Neural progenitor cell (in vitro differentiated cells): ENCODE results near the gene JAZF1. TPM values are rescaled to one million over a fixed set of nuclear protein-coding genes. Genes with fewer than 3 reads are reported as not detected.

ENCODE experiments used
- DNase-seq: peaks from one replicate; pipeline ENCODE4 v3.0.0-alpha.2; 2016; ENCODE audit warnings: low spot score
- H2AFZ ChIP-seq: fragments of 200-600 bp; sonication (generic); replicated peaks from 2 replicates; pipeline ENCODE4 v1.6.1; 2016; ENCODE audit warnings: antibody characterized with exemption
- H3F3A ChIP-seq: fragments of 200-600 bp; sonication (generic); 2 replicates; pipeline ENCODE4 v1.6.1; 2016; ENCODE audit warnings: antibody characterized with exemption, low read depth
- H3K27ac ChIP-seq: fragments of 200-600 bp; sonication (generic); 2 replicates; pipeline ENCODE4 v1.5.1; 2016; ENCODE audit warnings: mild to moderate bottlenecking
- H3K27me3 ChIP-seq: fragments of 200-600 bp; sonication (generic); 2 replicates; pipeline ENCODE4 v1.6.1; 2016; ENCODE audit warnings: mild to moderate bottlenecking, moderate library complexity
- H3K36me3 ChIP-seq: fragments of 200-600 bp; sonication (generic); 2 replicates; pipeline ENCODE4 v1.5.1; 2016
- H3K4me1 ChIP-seq: fragments of 200-600 bp; sonication (generic); 2 replicates; pipeline ENCODE4 v1.6.1; 2016; ENCODE audit warnings: mixed run types
- H3K4me2 ChIP-seq: fragments of 200-600 bp; sonication (generic); 2 replicates; pipeline ENCODE4 v1.6.1; 2016
- H3K4me3 ChIP-seq: fragments of 200-600 bp; sonication (generic); 2 replicates; pipeline ENCODE4 v1.5.1; 2016
- H3K79me2 ChIP-seq: fragments of 200-600 bp; sonication (generic); 2 replicates; pipeline ENCODE4 v1.6.1; 2016; ENCODE audit warnings: low read depth
- H3K9ac ChIP-seq: fragments of 200-600 bp; sonication (generic); 2 replicates; pipeline ENCODE4 v1.6.1; 2016
- H3K9me3 ChIP-seq: fragments of 200-600 bp; sonication (generic); 2 replicates; pipeline ENCODE4 v1.5.1; 2016; ENCODE audit warnings: low read depth
- H4K20me1 ChIP-seq: fragments of 200-600 bp; sonication (generic); 2 replicates; pipeline ENCODE4 v1.6.1; 2016; ENCODE audit warnings: low read depth
- H3K27ac Mint-ChIP-seq: 3 replicates; pipeline ENCODE4 v1.8.0; 2021; ENCODE audit warnings: mixed read lengths
- H3K27me3 Mint-ChIP-seq: 2 replicates; pipeline ENCODE4 v1.8.0; 2022; ENCODE audit warnings: low read depth, mild to moderate bottlenecking, inconsistent platforms, moderate library complexity, mixed read lengths; ENCODE audit not compliant: insufficient read depth
- H3K36me3 Mint-ChIP-seq: 3 replicates; pipeline ENCODE4 v1.8.0; 2021; ENCODE audit warnings: mixed read lengths
- H3K4me1 Mint-ChIP-seq: 3 replicates; pipeline ENCODE4 v1.8.0; 2021; ENCODE audit warnings: mixed read lengths
- H3K4me3 Mint-ChIP-seq: 3 replicates; pipeline ENCODE4 v1.8.0; 2021; ENCODE audit warnings: mild to moderate bottlenecking, moderate library complexity, mixed read lengths
- H3K9me3 Mint-ChIP-seq: 3 replicates; pipeline ENCODE4 v1.8.0; 2020; ENCODE audit warnings: mixed read lengths
- CTCF ChIP-seq: fragments of 200-600 bp; sonication (generic); IDR thresholded peaks from 2 replicates; pipeline ENCODE4 v1.5.1; 2017; ENCODE audit warnings: antibody characterized with exemption, mild to moderate bottlenecking
- EZH2 ChIP-seq: fragments of 200-600 bp; sonication (generic); IDR thresholded peaks from 2 replicates; pipeline ENCODE4 v1.6.1; 2017; ENCODE audit warnings: antibody characterized with exemption, mild to moderate bottlenecking, moderate library complexity
- EZH2phosphoT487 ChIP-seq: fragments of 200-600 bp; sonication (generic); IDR thresholded peaks from 2 replicates; pipeline ENCODE4 v1.6.1; 2017; ENCODE audit warnings: antibody characterized with exemption
- total RNA-seq: library from RNA; depleted of rRNA; stranded (reverse); fragments of >200 nt; gene quantifications from 2 replicates; pipeline ENCODE4 v1.2.3, GENCODE V29; 2015; ENCODE audit warnings: low replicate concordance

The JAZF1 gene
- total RNA-seq, 1 donor from 2014 or later, result 3.1 TPM

DNA sequence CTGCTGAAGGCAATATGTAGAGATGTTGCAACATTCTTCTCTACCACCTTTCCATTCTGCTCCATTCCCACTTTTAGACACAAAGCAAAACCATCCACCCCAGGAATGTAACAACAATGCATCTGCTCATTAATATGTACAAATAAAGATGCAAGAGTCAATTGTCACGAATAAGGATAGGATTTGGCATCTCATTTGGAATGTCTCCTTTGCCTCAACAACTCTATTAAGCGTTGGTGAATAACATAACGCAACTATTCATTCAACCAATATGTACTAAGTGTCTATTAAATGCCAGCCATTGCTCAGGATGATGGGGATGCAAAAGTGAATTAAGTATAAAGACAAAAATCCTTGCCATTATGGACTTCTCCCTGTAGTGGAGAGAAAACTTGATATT is 152.1 kb downstream of the JAZF1 start:
- no peaks in the 10 kb centered on the region for H4K20me1 ChIP-seq
- no peaks in the 10 kb centered on the region for H3K9me3 ChIP-seq
- peaks cover 6% of the 10 kb centered on the region for H3K27me3 Mint-ChIP-seq
- no peaks in the 10 kb centered on the region for H3K36me3 ChIP-seq
- DNase-seq, result no peak
- no peaks in the 10 kb centered on the region for H3K27me3 ChIP-seq
- no peaks in the 10 kb centered on the region for H3F3A ChIP-seq
- no peak overlapping the region for H3K27ac ChIP-seq
- no peak overlapping the region for H3K9ac ChIP-seq
- no peak overlapping the region for H3K4me3 Mint-ChIP-seq
- TF ChIP-seq EZH2phosphoT487, result no peak
- TF ChIP-seq EZH2, result no peak
- TF ChIP-seq CTCF, result no peak
- no peak overlapping the region for H3K4me3 ChIP-seq
- H3K9me3 Mint-ChIP-seq, result no peaks in the 10 kb centered on the region
- no peaks in the 10 kb centered on the region for H3K36me3 Mint-ChIP-seq
- peaks cover 2% of the 10 kb centered on the region for H3K4me1 ChIP-seq
- no peaks in the 10 kb centered on the region for H3K79me2 ChIP-seq
- H3K27ac Mint-ChIP-seq, result no peak overlapping the region
- H3K4me1 Mint-ChIP-seq, result peaks cover 2% of the 10 kb centered on the region
- no peak overlapping the region for H2AFZ ChIP-seq
- H3K4me2 ChIP-seq, result no peak overlapping the region

DNA sequence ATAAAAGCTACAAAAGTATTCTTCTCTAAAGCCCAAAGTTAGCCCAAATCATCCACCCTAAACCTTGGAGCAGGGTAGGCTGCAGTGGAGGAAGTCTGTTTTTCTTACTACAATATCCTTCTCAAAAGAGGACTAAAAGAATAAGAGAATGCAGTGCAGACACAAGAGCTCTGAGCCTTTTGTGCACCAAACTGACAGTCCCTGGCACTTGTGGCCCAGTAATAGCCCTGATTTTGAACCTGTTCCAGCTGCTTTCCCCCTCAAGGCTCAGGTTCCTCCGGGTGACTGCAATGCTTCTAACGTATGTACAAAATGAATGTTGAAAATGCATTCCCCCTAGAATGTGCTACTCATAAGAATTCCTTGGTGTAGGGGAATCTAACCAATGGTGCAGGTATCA is 154.4 kb downstream of the JAZF1 start:
- Mint-ChIP-seq H3K27me3 (peaks cover 6% of the 10 kb centered on the region), H3K4me1 (peaks cover 2% of the 10 kb centered on the region), H3K27ac (no peak overlapping the region), H3K9me3 (no peaks in the 10 kb centered on the region), H3K36me3 (no peaks in the 10 kb centered on the region), H3K4me3 (no peak overlapping the region)
- Histone ChIP-seq H2AFZ (no peak overlapping the region), H3K4me2 (no peak overlapping the region), H3K9ac (no peak overlapping the region), H3K4me1 (no peaks in the 10 kb centered on the region), H3K27ac (no peak overlapping the region), H3K27me3 (no peaks in the 10 kb centered on the region), H3K9me3 (no peaks in the 10 kb centered on the region), H3K36me3 (no peaks in the 10 kb centered on the region), H3K4me3 (no peak overlapping the region), H3K79me2 (no peaks in the 10 kb centered on the region), H3F3A (no peaks in the 10 kb centered on the region), H4K20me1 (no peaks in the 10 kb centered on the region)
- TF ChIP-seq EZH2phosphoT487, result no peak
- TF ChIP-seq EZH2, result no peak
- TF ChIP-seq CTCF, result no peak
- DNase-seq, result no peak

DNA sequence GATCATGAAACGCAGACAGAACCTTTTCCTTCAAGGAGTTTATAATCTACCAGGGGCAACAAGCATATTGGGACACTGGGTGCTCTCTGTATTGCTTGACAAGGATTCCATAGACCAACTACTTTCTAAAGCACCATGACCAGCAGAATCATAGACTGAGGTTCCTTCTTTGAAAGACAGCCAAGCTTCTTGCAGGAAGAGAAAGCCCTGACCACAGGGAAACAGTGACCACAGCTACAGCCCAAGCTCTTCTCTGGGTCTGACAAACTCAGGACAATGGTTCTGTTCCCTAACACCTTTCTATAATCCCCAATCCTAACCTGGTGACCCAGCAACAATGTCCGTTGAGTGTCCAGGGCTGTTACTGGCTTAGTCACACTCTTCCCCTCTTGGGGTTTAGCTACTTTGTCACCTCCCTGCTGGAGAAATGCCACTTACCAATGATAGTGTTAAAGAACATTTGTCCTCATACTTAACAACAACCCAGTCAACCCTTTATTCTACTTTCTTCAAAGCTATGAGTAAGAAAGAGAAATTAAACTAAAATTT is 155.7 kb downstream of the JAZF1 start:
- Histone ChIP-seq H3K4me2 (no peak overlapping the region), H4K20me1 (no peaks in the 10 kb centered on the region), H3K36me3 (no peaks in the 10 kb centered on the region), H3K4me1 (peaks cover 3% of the 10 kb centered on the region), H3K79me2 (no peaks in the 10 kb centered on the region), H2AFZ (no peak overlapping the region), H3K9me3 (no peaks in the 10 kb centered on the region), H3K27me3 (no peaks in the 10 kb centered on the region), H3K27ac (no peak overlapping the region), H3K9ac (no peak overlapping the region), H3F3A (no peaks in the 10 kb centered on the region), H3K4me3 (no peak overlapping the region)
- H3K9me3 Mint-ChIP-seq, result no peaks in the 10 kb centered on the region
- TF ChIP-seq EZH2phosphoT487, result no peak
- TF ChIP-seq EZH2, result no peak
- no peak for TF ChIP-seq CTCF
- no peak for DNase-seq
- peaks cover 5% of the 10 kb centered on the region for H3K27me3 Mint-ChIP-seq
- no peak overlapping the region for H3K4me3 Mint-ChIP-seq
- H3K4me1 Mint-ChIP-seq, result peaks cover 6% of the 10 kb centered on the region
- H3K36me3 Mint-ChIP-seq, result no peaks in the 10 kb centered on the region
- no peak overlapping the region for H3K27ac Mint-ChIP-seq
